Cardiac fibroblast (primary cell): ENCODE measurements around the gene AAMP.

Experiments
- DNase-seq, 2 donors: peaks; one replicate each; pipeline versions ENCODE4 v3.0.0 to v3.0.0-alpha.2; 2010; ENCODE audit warnings: low read depth in 2 of 2
- H3K4me3 ChIP-seq, 2 donors: replicated peaks in 1 of 2; 1 replicate in 1 of 2; 2 replicates in 1 of 2; pipeline ENCODE4 v1.5.1; 2011; ENCODE audit warnings: low read depth in 2 of 2, low read length in 2 of 2, mild to moderate bottlenecking in 2 of 2, moderate library complexity in 1 of 2
- CTCF ChIP-seq: IDR thresholded peaks from one replicate; pipeline ENCODE4 v1.5.1; 2011; ENCODE audit warnings: low read depth, mild to moderate bottlenecking, low read length, inconsistent platforms

Gene AAMP

GRCh38 chr2:218294430-218295022, 24.6 kb upstream of the AAMP start:
- no peak for TF ChIP-seq CTCF
- no peak for DNase-seq
- H3K4me3 ChIP-seq, result no peak overlapping the region

- no peak for DNase-seq
- no peak overlapping the region for H3K4me3 ChIP-seq
- no peak for TF ChIP-seq CTCF
Observed at GRCh38 chr2:218293715-218294429, 23.9 kb upstream of the AAMP start.

GRCh38 chr2:218292048-218293014, 22.4 kb upstream of the AAMP start, which contains the start of gene TMBIM1:
Gene TMBIM1 (minus strand): TSS chr2:218292503. CDS start chr2:218282141, 10,362 bp downstream.
- peak; percentile 72 to 80 for DNase-seq
- H3K4me3 ChIP-seq, result peak within 1 kb of the TSS; percentile 83 to 89
- peak; percentile 44 for TF ChIP-seq CTCF

GRCh38 chr2:218291318-218292047, 21.5 kb upstream of the AAMP start:
- peak in 1 of 2 donors; percentile 45 for DNase-seq
- H3K4me3 ChIP-seq, result peak overlapping the region; percentile 83 to 89
- no peak for TF ChIP-seq CTCF

GRCh38 chr2:218290316-218291261, 20.7 kb upstream of the AAMP start:
- TF ChIP-seq CTCF, result no peak
- no peak for DNase-seq
- peak overlapping the region; percentile 83 to 89 for H3K4me3 ChIP-seq
